HG02763 (cell line): Measurements from ENCODE around the gene SGCD.
"Not testable (repeated sequence)": the region's sequence is repeated elsewhere in the genome, so short reads cannot be mapped to it uniquely, and the experiment has no call there.

Source experiments
- ATAC-seq: cut with Tn5 transposase; IDR thresholded peaks from one replicate; pipeline ENCODE4 v1.9.1; 2021; ENCODE audit warnings: mild to moderate bottlenecking, moderate library complexity; ENCODE audit not compliant: unreplicated experiment

SGCD gene

GRCh38 chr5:156552855-156553358 lies 225.9 kb downstream of the SGCD start:
- ATAC-seq: no peak

DNA sequence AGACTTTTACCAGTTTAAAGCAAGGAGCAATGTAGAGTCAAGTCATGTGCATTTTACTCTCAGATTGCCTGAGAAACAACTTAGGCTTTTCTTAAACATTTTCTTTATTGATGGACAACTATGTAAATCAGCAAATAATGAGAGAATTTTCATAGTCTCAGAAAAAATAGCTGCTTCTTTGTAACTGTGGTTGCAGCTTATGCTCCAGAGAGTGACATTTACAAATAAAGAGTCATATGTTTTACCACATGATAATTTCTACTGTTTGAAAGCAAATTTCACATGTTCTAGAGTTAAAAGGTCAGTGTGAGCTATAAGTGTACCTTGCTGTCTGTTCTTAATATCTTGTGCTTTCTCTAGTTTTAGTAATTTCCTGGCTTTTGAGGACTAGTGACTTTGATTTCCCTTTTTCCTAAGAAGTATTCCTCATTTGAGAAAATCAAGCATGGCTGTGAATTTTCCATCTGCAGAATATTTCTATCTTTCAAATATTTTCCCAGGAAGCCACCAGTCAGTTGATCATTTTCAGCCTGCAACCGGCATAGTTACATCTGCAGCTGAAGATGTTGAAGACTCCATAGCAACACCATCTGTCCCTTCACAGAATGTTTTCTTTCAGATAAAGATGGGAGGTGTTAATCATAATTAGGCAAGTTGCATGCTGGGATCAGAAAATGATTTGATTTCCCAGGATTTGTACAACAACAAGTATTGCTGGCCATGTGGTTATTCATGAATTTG lies 229.9 kb downstream of the SGCD start:
- ATAC-seq: no peak

DNA sequence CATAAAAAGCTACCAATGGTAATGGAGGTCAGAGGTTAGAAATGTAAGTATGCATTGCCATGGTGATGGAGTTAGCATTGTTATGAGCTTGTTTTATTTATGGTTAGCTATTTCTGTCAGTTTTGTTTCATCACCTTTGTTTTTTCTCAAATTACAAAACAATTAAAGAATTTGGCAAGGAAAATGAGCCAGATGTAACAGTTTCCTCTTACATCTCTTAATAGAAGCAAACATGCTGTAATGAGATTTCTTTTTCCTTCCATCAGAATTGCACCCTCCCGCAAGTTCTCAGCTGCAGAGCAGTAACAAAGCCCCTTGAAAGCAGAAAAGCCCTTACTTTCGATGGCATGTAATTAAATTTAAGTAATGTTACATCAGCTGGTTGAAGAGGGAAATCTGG lies 233.0 kb downstream of the SGCD start:
- no peak for ATAC-seq

DNA sequence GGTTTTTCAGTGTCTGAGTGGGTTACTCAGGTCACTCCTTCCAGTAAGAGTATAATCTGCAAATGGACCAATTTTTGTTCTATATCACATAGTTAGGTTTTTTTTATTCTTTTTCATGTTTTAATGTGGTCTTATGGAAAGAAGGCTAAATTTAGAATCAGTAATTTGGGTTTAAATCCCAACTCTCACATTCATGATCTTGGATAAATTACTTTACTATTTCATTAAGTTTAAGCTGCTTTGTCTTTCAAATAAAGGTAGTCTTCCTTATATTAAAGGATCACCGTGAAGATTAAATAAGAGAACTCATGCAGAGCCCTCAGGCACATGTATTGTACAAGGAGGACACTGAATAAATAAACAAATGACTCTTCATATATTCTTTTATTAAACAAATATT lies 234.7 kb downstream of the SGCD start:
- ATAC-seq: no peak

DNA sequence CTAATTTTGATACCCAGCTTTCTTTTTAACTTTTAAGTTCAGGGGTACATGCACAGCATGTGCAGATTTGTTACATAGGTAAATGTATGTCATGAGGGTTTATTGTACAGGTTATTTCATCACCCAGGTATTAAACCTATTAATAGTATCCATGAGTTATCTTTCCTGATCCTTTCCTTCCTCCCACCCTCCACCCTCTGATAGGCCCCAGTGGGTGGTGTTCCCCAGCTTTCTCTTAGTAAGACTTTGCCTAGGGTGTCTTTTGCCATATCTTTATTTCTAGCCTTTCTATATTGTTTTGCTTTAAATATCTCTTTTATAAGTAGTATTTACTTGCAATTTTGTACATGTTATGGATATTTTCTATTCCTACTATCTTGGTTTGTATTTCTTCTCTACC lies 243.7 kb downstream of the SGCD start:
- ATAC-seq: no peak

DNA sequence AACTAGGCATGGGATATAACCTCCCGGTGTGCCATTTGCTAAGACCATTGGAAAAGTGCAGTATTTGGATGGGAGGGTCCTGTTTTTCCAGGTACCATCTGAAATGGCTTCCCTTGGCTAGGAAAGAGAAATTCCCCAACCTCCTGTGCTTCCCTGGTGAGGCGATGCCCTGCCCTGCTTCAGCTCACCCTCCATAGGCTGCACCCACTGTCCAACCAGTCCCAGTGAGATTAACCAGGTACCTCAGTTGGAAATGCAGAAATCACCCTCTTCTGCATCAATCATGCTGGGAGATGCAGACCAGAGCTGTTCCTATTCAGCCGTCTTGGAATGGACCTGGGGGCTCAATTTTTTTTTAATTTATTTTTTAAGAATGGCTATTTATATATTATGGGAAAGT lies 254.8 kb downstream of the SGCD start:
- no peak for ATAC-seq

DNA sequence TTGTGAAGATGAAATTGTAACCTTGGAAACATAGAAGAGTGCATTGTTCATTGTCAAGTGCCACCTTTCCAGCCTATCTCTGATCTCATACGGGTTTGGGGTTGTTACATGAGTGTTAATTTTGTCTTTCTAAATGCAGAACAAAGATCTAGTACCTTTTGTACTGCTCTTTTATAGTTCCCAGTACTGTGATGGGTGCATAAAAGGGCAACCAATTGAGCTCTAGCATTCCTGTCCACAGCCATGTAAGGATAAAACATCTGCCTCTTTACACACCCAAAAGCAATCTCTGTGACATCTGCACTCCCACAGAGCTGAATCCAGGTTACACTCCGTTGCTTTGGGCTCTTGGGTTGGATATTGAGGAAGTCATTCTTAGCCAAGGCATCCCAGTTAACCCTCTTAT lies 255.2 kb downstream of the SGCD start:
- no peak for ATAC-seq

DNA sequence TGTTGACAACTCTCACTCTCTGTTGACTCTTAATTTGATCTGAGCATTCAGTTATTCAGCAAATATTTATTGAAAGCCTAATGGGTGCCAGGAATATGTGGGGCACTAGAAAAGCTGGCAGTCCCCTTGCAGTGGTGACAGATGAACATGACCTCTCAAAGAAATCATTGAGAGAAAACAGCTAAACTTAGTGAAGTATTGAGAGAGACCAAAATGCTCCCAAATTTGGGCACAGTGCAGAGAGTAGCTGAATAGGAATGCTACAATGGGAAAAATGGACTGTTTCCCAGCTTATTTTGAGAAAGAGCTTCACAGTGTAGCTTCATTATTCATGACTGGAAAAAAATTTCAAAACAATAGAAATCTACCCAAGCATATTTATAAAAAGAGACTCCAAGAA lies 257.9 kb downstream of the SGCD start:
- no peak for ATAC-seq

- no peak for ATAC-seq
Measured at GRCh38 chr5:156585999-156586398, 259.0 kb downstream of the SGCD start.

DNA sequence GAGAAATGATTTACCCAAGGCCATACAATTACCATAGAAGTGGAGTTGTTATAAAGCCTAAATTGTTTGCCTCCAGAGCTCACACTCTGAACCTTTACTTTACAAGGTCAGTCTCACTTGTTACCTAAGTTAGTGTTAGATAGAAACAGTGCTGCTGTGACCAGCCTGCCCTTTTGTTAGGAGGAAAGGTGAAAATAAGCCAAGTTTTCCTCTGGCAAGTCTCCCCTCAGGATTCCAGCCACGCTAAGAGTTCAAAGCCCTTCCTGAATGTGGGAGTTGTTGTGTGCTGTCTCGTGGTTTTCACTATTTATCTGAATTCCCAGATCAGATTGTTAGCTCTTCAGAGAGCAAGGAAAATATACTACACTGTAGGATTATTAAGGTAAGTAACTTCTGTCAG lies 260.0 kb downstream of the SGCD start:
- no peak for ATAC-seq

DNA sequence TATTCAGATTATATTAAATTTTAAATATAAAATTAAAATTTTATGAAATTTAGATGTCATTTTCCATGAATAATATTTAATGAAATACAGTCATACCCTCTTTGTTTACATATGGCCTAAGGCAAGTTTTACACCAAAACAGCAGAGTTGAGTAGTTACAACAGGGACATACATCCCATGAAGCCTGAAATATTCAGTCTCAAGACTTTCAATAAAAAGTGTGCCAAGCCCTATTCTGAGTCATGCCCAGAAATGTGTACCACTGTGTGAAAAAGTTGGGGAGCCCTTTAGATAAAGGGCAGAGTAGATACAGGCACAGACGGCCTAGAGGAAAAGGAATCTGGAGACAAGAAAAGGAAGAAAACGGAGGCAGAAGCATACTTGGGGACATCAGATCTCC lies 261.3 kb downstream of the SGCD start:
- no peak for ATAC-seq

GRCh38 chr5:156589104-156589945 lies 262.4 kb downstream of the SGCD start:
- ATAC-seq: no peak

DNA sequence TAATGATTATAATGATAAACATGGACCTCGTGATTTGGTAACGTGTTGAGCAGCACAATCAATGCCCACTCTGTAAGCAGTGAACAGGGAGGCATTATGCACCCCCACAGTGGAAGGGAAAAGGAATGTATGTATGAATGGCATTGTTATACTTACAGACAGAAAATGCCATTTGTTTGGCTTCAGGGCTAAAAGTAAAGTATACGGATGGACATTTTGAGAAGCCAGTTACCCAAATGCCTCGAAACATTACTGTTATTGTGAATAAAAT lies 262.9 kb downstream of the SGCD start:
- no peak for ATAC-seq

GRCh38 chr5:156590978-156591377 lies 264.0 kb downstream of the SGCD start:
- ATAC-seq: no peak

- no peak for ATAC-seq
Measured at GRCh38 chr5:156591631-156592030, 264.7 kb downstream of the SGCD start.

DNA sequence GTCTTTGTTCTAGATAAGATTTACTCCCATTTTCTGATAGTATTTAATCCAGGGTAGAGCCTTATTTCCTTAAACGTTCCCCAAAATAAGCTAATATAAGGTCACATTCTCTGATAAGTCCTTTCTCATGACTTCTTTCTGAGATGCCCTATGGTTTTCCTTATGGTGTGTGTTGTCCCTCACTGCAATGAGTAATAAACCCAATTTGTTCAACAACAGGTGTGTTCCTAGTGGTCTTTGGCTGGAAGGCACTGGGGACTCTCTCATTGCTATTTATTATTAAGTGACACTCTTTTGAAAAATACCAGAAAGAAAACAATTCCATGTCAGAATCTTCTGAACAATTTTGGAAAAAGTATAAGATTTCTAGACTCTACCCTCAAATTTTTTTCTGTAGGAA lies 266.6 kb downstream of the SGCD start:
- ATAC-seq: no peak

DNA sequence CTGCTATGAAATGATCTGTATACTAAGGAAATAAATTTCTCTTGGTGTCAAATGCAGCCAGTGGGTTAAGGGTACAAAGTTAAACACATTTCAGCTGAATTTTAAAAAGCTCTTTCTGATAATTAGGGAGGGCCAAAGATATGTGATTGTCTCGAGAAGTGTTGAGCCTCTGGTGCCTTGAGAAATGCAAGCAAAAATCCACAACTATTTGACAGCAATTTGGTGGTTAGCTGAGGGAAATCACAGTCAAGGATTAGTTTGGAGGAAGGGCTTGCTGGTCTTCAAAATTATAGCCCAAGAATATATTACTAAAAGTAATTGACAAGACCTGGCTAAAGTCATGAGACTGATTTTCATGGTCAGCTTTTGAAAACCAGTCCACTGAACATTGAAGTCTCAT lies 267.4 kb downstream of the SGCD start:
- ATAC-seq: no peak

GRCh38 chr5:156595132-156595787 lies 268.3 kb downstream of the SGCD start:
- ATAC-seq: no peak

- no peak for ATAC-seq
Measured at GRCh38 chr5:156597276-156597675, 270.3 kb downstream of the SGCD start.

- ATAC-seq: no peak
Measured at GRCh38 chr5:156598964-156599363, 272.0 kb downstream of the SGCD start.

DNA sequence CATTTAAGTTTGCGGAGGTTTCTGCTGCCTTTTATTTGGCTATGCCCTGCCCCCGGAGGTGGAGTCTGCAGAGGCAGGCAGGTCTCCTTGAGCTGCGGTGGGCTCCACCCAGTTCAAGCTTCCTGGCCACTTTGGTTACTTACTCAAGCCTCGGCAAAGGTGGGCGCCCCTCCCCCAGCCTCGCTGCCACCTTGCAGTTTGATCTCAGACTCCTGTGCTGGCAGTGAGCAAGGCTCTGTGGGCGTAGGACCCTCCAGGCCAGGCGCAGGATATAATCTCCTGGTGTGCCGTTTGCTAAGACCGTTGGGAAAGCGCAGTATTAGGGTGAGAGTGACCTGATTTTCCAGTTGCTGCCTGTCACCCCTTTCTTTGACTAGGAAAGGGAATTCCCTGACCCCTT lies 283.6 kb downstream of the SGCD start:
- ATAC-seq: not testable (repeated sequence)

GRCh38 chr5:156615901-156616300 lies 288.9 kb downstream of the SGCD start:
- no peak for ATAC-seq
